ENCODE measurements around the gene SERPINB1.
"Not testable (repeated sequence)": the region's sequence is repeated elsewhere in the genome, so short reads cannot be mapped to it uniquely, and the experiment has no call there.

Gene SERPINB1

DNA sequence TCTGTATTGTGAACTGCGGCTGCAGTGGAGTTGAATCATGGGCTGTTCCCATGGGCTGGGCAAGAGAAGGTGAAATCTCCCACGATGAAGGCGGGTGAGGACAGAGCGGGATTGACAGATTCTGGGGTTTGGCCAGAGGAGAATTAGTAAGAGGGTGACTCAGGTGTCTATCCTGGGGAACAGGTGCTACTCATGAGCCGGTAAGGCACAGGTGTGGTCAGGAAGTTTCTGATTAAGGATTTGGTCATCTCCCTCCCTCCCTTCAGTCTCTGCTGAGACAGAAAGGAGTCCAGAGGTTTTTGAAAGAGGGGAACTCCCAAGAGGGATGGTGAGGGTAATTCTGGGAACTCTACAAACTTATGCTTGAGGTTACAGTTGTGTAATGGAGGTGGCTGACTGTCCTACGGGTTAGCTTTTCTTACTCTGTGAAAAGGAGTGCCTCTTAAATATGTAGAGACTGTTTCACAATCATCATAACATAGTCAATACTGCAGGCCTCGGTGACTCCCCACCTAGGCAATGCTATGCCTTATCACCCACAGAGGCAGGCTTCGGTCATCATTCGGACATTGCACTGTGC lies 31.5 kb downstream of the SERPINB1 start:
- no peak for DNase-seq

DNA sequence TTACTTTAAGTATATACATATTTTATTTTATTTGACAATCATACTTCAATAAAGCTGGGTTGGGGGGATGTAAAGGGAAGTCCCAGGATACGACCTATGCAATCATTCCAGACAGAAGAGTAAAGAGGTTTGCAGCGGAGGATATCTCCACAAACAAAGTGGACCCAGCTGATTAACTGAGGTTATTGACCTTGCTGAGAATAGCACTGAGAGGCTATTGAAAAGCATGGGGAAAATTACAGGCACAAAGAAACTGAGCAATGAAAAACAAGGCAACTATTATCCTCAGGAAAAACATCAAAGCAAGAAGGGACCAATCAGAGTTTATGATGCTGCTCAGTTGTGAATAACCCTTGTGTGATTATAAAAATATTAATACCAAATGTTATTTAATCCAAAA lies 32.6 kb downstream of the SERPINB1 start:
- DNase-seq = no peak

DNA sequence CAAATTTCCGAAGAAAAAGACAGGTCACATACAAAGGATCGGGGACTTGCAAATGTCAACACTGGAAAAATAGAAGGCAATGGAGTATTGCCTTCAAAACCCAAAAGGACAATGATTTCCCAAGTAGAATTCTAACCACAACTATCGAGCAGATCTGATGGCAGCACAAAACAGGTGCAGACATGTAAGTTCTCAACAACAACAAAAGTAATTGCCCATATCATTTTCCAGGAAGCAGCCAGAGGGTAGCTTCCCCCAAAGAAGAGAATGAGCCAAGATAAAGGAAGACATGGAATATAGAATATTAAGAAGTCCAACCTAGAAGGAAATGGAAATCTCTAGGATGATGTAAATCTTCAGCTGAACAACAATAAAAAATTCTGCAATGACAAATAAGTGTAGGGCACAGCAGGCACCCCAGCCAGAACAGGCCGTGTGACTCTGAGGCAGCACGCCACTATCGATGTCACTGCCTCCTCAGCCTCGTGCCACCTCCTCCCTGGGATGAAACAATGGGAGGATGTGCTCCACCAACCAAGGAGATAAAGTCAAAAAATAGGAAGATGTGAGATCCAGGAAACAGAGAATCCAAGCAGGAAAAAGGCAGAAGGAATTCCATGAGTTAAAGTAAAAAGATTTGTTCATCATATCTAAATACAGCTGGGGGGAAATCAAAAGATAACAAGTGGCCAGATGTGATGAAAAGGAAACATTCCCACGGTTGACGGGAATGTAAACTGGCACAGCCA lies 34.1 kb downstream of the SERPINB1 start:
- DNase-seq = no peak

DNA sequence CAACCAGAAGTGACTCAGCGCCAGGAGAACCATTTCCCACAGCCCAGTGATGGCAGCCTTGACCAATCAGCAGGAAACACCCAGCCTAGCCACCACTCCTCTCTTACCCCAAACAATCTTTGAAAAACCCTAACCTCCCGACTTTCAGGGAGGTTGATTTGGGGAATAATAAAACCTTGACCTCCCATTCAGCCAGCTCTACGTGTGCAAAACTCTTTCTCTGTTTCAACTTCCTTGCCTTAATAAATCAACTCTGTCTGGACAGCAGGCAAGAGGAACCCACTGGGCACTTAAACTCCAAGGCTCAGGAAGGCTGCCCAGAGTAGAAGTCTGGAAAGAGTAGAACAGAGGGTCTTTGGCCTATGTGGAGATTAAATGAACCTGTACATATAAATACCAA lies 35.0 kb downstream of the SERPINB1 start:
- DNase-seq = no peak

DNA sequence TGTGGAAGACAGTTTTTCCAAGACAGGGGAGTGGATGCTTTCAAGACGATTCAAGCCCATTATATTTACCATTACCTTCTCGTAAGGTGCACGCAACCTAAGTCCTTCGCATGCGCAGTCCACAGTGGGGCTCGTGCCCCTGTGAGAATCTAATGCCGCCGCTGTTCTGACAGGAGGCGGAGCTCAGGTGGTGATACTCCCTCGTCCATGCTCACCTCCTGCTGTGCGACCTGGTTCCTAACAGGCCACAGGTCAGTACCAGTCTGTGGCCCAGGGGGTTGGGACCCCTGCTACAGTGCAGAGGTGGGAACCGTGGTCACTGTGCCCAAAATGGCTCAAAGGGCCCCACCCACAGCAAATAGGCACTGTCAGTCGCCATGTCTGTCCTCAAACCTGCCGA lies 36.6 kb downstream of the SERPINB1 start:
- no peak for DNase-seq

DNA sequence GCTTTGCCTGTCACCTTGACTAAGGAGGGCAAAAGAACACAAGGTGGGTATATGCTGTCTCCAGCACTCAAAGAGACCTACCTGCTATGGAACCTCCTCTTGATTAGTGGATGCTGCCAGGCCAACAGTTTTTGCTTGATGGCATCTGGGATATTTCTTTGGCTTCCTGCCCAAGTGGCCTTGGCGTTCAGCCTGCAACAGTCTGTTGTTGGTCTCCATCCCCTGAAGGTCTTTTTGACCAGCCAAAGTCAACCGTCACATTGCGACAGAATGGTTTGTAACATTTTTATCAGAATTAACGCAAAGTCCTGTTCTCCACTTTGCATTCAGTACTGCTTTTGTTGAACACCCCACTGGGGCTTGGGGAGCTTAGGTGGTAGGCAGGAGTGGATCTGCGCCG lies 37.1 kb downstream of the SERPINB1 start:
- DNase-seq = no peak

DNA sequence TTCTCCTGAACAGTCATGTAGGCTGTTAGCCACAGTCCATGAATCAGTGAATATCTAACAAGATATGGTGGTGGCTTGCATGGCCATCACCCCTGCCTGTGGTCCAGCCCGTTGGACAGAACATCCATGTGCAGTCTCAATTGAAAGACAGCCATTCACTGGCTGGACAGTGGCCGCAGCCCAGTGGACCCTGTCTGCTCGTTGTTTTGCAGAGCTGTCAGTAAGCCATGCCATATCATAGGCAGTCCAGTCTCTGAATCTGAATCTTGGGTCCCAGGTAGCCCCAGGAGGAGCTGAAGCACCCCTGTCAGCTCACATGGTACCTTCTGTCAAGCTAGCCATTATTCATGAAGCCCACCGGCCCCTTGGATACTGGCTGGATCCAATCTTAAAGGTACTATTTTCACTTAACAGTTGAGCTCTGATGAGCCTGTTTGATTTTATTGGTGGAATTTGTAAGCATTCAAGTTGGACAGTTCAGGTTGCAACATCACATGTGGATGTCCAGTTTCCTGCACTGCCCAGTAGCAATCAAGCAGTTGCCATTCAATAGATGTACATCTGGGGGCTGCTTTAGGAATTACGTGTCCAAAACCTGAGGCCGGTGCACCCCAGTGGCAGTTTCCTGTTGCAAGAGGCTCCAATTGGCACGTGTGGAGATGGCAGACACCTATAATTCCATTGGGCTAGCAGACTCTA lies 37.8 kb downstream of the SERPINB1 start:
- DNase-seq = no peak

DNA sequence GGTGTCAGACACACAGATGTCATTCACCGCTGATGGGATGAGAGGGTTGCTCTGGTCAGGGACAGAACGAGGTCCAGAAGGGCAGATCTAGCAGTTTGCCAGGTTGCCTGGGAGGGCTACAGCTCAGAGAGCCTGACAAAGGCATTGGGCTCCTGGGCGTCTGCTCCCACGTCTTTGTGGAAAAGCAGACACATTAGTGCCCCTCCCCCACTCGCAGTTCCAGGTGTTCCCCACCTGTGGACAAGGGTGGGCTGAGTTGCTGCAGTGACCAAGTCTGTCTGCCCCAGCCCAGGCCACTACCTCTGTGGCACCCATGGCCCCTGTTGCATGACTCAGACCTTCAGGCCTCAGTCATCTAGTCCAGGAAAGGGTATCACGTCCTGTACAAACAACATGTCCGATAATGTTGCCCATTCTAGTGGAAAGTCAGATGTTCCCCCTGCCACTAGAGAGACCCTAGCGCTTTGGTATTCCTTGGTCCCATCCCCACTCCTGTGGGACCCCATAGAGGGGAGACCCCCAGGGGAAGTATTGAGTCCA lies 39.1 kb downstream of the SERPINB1 start:
- DNase-seq = no peak

DNA sequence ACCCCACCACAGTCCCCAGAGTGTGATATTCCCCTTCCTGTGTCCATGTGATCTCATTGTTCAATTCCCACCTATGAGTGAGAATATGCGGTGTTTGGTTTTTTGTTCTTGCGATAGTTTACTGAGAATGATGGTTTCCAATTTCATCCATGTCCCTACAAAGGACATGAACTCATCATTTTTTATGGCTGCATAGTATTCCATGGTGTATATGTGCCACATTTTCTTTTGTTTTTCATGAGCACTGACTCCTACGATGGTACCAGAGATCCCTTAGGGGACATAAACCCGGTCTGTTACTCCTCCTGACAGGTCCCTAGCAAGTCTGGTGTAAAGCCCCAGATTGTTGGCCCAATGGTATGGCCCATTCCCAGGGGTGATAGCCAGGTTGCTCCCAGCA lies 40.0 kb downstream of the SERPINB1 start:
- DNase-seq = not testable (repeated sequence)

DNA sequence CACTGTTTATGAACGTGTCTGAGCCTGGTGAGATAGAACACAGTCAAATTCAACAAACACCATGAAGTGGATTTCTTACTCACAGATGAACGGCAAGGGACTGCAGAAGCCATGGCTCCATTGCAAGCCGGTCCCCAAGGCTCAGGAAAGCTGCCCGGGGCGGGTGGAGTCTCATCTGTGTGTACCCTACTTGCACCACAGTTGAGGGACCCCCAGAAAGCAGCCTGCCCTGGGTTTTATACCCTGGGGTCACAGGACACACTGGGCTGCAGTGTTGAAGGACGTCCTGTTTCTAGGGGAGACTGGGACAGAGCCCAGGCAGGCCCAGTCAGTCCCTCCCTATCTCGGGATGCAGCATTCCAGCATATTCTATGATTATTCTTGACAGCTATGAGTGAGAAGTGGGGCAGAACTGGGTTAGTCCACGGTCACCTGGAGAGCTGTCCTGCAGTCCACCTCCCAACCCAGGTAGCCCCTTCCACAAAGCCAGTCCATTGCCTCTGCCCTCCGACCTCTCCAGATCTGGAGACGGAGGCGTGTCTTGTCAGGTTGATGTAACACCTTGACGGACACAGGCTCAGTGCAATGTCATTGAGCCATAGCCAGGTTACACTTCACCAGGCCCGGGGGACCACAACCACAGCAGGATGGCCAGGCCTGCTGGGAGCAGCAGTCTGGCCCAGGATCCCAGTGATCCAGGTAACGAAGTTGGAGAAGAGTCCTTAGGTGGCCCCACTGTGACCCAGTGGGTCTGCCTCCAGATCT lies 40.9 kb downstream of the SERPINB1 start:
- no peak for DNase-seq

DNA sequence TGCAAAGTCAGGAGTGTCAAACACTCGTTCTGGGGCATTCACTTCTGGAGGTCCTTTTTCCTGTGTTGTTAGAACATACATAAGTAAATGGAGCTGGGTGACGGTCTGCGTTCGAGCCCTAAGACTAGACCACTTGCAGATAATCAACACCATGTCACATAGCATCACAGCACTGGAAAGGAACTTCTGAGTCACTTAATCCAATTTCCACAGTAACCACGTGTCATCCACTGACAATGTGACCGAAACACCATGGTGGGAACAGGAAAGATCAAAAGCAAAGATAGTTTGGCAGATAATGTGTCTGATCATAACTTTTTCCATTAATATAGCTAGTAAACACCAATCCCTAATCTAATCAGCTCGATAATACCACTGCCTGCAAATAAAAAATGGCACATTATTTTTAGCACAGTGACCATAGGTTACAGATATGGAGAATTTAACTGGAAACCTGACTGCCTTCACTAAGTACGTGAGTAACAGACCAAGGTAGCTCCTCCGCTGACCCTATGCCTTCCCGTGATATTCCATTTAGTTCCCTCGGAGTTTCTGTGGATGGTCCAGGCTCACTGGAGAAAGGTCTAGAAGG lies 41.6 kb downstream of the SERPINB1 start:
- DNase-seq = no peak

DNA sequence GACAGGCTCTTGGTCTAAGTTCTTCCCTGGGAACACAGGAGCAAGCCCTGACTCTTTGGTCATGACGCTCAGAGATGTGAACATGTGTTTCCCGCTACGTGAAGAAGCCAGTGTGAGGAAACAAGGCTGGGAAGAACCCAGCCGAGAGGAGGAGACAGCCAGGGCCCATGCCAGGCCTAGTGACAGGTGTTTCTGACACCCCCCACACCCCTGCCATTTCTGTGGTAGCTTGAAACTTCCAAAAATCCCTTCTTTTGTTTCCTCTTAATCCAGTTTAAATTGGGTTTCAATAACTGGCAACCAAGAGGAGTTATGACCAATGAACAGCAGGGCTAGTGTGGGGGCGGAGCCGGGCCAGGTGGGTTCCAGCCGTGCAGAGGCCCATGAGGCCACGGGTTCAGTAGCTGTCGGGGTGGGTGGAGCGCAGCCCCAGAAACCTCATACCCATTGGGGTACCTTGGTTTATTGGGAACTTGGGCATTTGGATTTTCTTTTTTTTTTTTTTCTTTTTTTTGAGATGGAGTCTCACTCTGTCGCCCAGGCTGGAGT lies 43.0 kb downstream of the SERPINB1 start:
- DNase-seq = no peak

DNA sequence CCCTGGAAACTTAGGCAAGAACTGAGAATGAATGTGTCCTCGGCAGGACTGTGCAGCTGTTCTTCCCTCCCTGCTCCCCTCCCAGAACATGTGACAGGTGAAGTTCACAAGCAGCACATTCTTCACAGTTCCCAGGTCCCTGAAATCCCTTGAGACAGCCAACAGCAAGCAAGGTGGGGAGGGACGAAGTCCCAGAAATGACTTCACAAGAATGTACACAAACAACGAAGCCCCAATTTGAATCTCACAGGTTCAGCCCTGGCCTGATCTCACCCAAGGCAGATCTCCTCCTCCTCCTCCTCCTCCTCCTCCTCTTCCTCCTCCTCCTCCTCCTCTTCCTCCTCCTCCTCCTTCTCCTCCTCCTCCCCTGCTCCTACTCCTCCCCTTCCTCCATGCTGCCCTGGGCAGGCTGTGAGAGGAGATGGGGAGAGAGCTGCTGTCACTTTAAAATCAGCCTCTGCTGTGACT lies 44.1 kb downstream of the SERPINB1 start:
- no peak for DNase-seq

DNA sequence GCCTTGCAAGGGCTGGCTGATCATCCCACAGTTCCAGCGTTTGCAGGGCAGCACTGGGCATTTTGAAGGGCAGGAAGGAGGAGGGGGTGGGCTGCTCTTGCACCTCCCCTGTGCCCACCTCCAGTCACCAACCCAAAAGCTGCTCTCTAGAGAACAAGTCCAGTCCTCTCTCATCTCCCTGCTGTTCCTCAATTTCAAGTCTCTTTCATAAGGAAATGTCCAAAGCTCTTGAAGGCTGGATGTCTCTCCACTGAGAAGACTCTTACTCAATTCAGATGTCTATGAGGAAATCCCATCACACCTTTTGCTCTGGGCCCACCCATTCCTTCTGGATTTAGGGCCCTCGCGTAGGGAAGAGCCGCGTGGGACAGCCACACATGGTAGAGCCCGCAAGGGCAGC lies 44.8 kb downstream of the SERPINB1 start:
- no peak for DNase-seq

DNA sequence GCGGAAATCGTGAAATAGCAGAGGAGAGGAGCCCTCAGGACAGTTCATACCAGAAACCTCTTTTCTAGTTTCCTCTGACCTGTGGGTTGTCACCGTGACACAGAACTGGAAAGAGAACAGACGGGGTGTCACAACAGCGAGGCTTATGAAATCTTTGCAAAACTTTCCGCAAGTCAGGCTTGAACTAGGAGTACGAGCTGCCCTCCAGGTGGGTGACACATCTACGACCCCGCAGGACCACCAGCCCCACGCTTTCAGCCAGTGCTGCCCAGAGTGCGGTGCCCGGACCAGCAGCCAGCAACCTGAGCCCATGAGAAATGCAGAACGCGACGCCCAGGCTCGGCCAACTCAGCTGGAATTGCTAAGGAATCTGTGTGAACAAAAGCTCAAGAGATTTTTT lies 45.7 kb downstream of the SERPINB1 start:
- no peak for DNase-seq

DNA sequence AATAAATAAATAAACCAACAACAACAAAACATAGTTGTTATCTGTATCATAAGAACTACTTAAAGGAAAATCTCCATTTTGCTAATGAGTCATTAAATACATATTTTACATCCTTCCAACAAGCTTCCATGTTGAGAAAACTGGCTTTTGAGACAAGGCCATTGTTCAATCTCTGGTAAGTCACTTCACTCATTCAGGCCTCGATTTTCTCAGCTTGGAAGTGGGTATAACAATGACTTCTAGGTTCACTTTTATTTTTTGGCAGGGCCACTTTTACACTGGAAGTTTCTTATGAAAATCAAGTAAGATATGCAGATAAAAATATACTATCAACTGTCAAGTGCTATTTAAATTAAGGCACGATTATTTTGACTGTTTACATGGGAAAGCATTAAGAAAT lies 46.5 kb downstream of the SERPINB1 start:
- no peak for DNase-seq

DNA sequence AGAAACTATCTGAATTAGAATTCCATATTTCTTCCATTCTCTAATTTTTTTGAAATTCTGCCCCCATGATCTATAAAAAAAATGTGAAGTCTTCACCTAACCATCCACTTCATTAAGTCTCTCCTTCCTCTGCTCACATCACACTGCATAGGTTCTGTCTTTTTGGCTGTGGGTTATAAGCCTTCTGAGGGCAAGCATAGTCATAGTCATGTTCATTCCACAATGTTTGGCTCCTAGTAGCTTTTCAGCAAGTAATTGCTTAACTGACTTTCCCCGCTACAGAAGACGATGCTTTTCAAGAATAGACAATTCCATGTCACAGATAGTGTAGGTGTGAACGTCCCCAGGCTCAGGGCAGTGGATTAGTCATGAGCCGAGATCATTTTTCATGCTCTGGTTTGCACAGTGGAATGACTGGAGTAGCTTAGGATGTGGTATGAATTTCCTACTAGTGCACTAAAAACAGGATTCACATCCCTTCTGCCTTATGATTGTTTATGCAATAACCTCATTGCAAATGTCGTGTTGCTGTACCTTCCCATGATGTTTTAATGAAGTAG lies 47.4 kb downstream of the SERPINB1 start:
- DNase-seq = no peak

DNA sequence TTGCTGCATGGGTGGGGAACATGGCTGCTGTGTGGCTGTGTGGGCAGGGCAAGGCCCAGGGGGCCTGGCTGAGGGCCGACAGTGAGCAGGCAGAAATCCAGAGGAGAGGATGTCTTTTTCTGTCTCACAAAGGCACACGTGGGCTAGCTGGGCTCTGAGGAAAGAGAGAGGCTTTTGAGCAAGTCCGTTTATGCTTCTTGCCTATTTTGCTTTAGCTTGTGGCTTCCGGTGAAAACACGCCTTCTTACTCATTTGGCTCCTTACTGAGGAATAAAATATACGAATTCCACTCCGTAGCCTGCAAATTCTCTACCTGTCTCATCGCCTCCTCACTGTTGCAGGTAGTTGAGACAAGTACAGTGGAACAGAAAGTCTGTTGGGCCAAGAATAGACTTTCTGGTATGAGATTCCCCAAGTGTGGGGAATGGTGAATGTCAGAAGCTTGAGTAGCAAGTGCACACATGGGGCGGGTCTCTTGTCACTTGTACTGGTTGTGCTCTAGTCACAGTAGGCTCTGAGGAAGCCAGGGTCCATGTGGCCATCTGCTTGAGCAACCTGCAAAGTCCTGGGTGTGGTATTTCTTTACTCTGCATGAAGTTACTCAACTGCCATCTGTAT lies 48.0 kb downstream of the SERPINB1 start:
- DNase-seq = no peak

DNA sequence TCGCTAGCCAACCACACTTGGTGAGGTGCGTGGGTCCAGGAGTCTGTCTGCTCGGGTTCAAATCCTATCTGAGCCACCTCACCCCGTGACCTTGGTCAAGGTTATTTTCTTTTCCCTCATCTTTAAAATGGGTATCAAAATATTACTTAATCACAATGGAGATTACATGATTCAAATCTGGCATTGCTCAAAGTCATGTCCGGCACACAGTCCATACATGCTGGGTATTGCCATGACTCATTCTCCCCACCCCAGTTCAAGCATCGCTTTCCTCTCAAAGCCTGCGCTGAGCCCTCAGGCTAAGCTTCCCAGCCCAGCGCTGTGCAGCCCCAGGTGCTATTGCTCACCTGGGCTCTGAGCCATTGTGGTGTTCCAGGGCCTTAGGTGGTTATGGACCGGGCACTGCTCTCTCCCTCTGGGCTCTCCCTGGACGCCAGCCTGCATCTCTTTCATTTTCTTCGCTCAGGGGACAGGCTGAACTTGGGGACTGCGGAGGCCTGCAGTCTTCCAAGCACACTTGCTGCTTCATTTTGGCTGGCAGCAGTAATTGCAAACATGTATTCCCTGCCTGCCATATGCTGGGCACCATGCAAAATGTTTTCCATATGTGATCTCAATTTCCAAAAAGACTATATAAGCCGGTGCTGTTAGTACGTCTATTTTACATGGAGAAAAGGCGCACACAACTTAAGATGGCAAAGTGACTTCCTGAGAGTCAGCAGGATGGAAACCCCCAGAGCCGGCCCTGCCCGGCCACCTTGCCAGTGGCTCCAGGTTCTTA lies 49.1 kb downstream of the SERPINB1 start:
- no peak for DNase-seq

DNA sequence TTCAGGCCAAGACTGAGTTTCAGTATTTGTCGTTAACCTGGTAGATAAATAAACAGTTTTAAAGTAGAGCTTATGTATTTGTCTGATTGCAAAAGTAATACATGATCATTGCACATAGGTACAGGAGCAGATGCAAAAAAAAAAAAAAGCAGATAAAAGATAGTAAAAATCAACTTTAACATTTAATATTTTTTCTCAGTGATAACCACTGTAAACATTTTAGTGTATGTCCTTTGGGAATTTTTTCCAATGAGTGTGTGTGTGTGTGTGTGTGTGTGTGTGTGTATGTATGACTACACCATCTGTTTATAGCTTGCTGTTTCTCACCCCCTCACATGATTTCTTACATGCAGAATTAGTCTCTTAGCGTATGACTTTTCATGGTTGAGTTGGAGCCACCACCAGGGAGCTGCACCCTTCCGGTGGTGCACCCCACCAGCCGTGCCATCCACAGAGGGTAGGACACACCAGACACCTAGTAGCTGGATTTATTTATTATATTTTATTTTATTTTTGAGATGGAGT lies 50.2 kb downstream of the SERPINB1 start:
- DNase-seq = no peak

All from cortex of kidney (tissue), 1 donor.